ENCODE data around the gene C11orf52. TPM values are rescaled to one million over a fixed set of nuclear protein-coding genes. Genes with fewer than 3 reads are reported as not detected.

C11orf52 gene
- total and polyA plus RNA-seq, 2 of the 13 experiments (the other 11 are each of a cell fraction or from before 2014, with no cell fraction given) = 7.4 to 11.0 TPM

- TF ChIP-seq ATF7-NPFF (CRISPR knock-in tag; IDR thresholded peaks at IDR 0.05; ENCODE audit: low read depth) (no peak), E2F2 (CRISPR knock-in tag; IDR thresholded peaks at IDR 0.05; ENCODE audit: borderline replicate concordance) (no peak), WIZ (CRISPR knock-in tag; IDR thresholded peaks at IDR 0.05) (no peak), DR1 (CRISPR knock-in tag; IDR thresholded peaks at IDR 0.05) (no peak), ZNF205 (CRISPR knock-in tag; IDR thresholded peaks at IDR 0.05) (no peak), ZNF737 (CRISPR knock-in tag; IDR thresholded peaks at IDR 0.05; ENCODE audit: borderline replicate concordance) (no peak), TFE3 (CRISPR knock-in tag; IDR thresholded peaks at IDR 0.05) (no peak), ARID5B (CRISPR knock-in tag; IDR thresholded peaks at IDR 0.05) (peak; percentile 82), ZFP62 (CRISPR knock-in tag; IDR thresholded peaks at IDR 0.05) (no peak), FOXJ3 (CRISPR knock-in tag; IDR thresholded peaks at IDR 0.05; ENCODE audit: borderline replicate concordance) (peak; percentile 61; the same call in 1 of the 2 replicates), SPEN (CRISPR knock-in tag; IDR thresholded peaks at IDR 0.05; ENCODE audit: low read depth) (no peak), AHR (CRISPR knock-in tag; IDR thresholded peaks at IDR 0.05) (no peak), ZNF713 (CRISPR knock-in tag; IDR thresholded peaks at IDR 0.05) (no peak), POGZ (CRISPR knock-in tag; IDR thresholded peaks at IDR 0.05) (no peak), ZNF251 (CRISPR knock-in tag; IDR thresholded peaks at IDR 0.05) (no peak), ZC3H13 (CRISPR knock-in tag; IDR thresholded peaks at IDR 0.05) (no peak), ZNF563 (CRISPR knock-in tag; IDR thresholded peaks at IDR 0.05) (no peak), CEBPG (CRISPR knock-in tag; IDR thresholded peaks at IDR 0.05) (peak; percentile 83), ZNF234 (CRISPR knock-in tag; conservative IDR thresholded peaks at IDR 0.05) (no peak), ZFP36 (IDR thresholded peaks at IDR 0.05; ENCODE audit: borderline replicate concordance, low read depth, low read length, partially characterized antibody) (no peak), PHF21A (CRISPR knock-in tag; IDR thresholded peaks at IDR 0.05) (peak; percentile 66; the same call in 1 of the 2 replicates), CENPT (CRISPR knock-in tag; IDR thresholded peaks at IDR 0.05; ENCODE audit: low read depth) (no peak), FUBP1 (CRISPR knock-in tag; IDR thresholded peaks at IDR 0.05; ENCODE audit: borderline replicate concordance) (no peak)
Observed at GRCh38 chr11:111935317-111936039, 16.8 kb downstream of the C11orf52 start (continued).
